ENCODE data around the gene ERICH3. TPM values are rescaled to one million over a fixed set of nuclear protein-coding genes. Genes with fewer than 3 reads are reported as not detected.
"Not testable (repeated sequence)": the region's sequence is repeated elsewhere in the genome, so short reads cannot be mapped to it uniquely, and the experiment has no call there.

The ERICH3 gene
- total RNA-seq, 1 donor from 2014 or later, result 0.24 TPM

- DNase-seq (ENCODE audit: extremely low spot score, unreplicated experiment), result no peak
- no peak overlapping the region for H3K4me3 Mint-ChIP-seq
- no peaks in the 10 kb centered on the region for H3K36me3 Mint-ChIP-seq
- H3K4me1 Mint-ChIP-seq (ENCODE audit: unreplicated experiment), result no peaks in the 10 kb centered on the region
- H3K27me3 Mint-ChIP-seq, result peaks cover 14% of the 10 kb centered on the region
- no peak for TF ChIP-seq CTCF (conservative IDR thresholded peaks at IDR 0.05)
- H3K9me3 Mint-ChIP-seq, result peaks cover 4% of the 10 kb centered on the region
- no peak overlapping the region for H3K27ac Mint-ChIP-seq
These were observed 6.2 kb upstream of the ERICH3 start for GRCh38 chr1:74679811-74680210.

- no peaks in the 10 kb centered on the region for H3K36me3 Mint-ChIP-seq
- TF ChIP-seq CTCF (conservative IDR thresholded peaks at IDR 0.05), result no peak
- H3K4me3 Mint-ChIP-seq, result no peak overlapping the region
- H3K27ac Mint-ChIP-seq, result no peak overlapping the region
- no peak for DNase-seq (ENCODE audit: extremely low spot score, unreplicated experiment)
- H3K27me3 Mint-ChIP-seq, result peaks cover 26% of the 10 kb centered on the region
- H3K9me3 Mint-ChIP-seq, result peaks cover 4% of the 10 kb centered on the region
- no peaks in the 10 kb centered on the region for H3K4me1 Mint-ChIP-seq (ENCODE audit: unreplicated experiment)
These were observed 4.3 kb upstream of the ERICH3 start for GRCh38 chr1:74677926-74678325.

GRCh38 chr1:74674278-74675048, 871 bp upstream of the ERICH3 start:
- no peak for DNase-seq (ENCODE audit: extremely low spot score, unreplicated experiment)
- H3K4me1 Mint-ChIP-seq (ENCODE audit: unreplicated experiment), result no peaks in the 10 kb centered on the region
- no peak for TF ChIP-seq CTCF (conservative IDR thresholded peaks at IDR 0.05)
- peak overlapping the region; percentile 81 for H3K4me3 Mint-ChIP-seq
- H3K27ac Mint-ChIP-seq, result no peak overlapping the region
- H3K36me3 Mint-ChIP-seq, result peaks cover 4% of the 10 kb centered on the region
- H3K9me3 Mint-ChIP-seq, result peaks cover 10% of the 10 kb centered on the region
- peaks cover 41% of the 10 kb centered on the region for H3K27me3 Mint-ChIP-seq

DNA sequence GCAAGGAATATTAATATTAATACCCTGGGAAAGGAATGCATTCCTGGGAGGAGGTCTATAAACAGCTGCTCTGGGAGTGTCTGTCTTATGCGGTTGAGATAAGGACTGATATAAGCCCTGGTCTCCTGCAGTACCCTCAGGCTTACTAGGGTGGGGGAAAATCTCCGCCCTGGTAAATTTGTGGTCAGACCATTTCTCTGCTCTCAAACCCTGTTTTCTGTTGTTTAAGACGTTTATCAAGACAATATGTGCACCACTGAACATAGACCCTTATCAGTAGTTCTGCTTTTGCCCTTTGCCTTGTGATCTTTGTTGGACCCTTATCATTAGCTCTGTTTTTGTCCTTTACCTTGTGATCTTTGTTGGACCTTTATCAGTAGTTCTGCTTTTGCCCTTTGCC, 2.7 kb downstream of the ERICH3 start:
- not testable (repeated sequence) for H3K9me3 Mint-ChIP-seq; DNase-seq (ENCODE audit: extremely low spot score, unreplicated experiment); H3K4me3 Mint-ChIP-seq; H3K4me1 Mint-ChIP-seq (ENCODE audit: unreplicated experiment); H3K36me3 Mint-ChIP-seq; H3K27ac Mint-ChIP-seq
- peaks cover 43% of the 10 kb centered on the region for H3K27me3 Mint-ChIP-seq

DNA sequence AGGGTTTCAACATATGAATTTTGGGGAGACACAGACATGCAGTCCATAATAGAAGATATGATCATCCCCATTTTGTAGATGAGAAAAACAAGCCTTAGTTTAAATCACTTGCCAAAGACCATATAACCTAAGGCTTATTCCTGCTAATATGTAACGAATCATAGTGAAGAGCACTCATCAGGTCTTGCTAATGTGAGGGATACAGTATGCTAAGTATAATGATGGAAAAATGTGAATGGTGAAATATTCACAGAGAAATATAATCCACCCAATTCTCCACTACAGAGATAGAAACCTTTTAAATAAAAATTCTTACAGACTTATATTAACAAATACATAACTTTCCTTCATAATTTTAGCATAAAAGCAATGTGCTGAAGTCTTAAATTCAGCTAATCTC, 18.9 kb downstream of the ERICH3 start:
- no peaks in the 10 kb centered on the region for H3K9me3 Mint-ChIP-seq
- H3K4me3 Mint-ChIP-seq, result no peak overlapping the region
- no peak for DNase-seq (ENCODE audit: extremely low spot score, unreplicated experiment)
- no peaks in the 10 kb centered on the region for H3K36me3 Mint-ChIP-seq
- peaks cover 7% of the 10 kb centered on the region for H3K27me3 Mint-ChIP-seq
- H3K4me1 Mint-ChIP-seq (ENCODE audit: unreplicated experiment), result peaks cover 15% of the 10 kb centered on the region
- TF ChIP-seq CTCF (conservative IDR thresholded peaks at IDR 0.05), result no peak
- H3K27ac Mint-ChIP-seq, result no peak overlapping the region

DNA sequence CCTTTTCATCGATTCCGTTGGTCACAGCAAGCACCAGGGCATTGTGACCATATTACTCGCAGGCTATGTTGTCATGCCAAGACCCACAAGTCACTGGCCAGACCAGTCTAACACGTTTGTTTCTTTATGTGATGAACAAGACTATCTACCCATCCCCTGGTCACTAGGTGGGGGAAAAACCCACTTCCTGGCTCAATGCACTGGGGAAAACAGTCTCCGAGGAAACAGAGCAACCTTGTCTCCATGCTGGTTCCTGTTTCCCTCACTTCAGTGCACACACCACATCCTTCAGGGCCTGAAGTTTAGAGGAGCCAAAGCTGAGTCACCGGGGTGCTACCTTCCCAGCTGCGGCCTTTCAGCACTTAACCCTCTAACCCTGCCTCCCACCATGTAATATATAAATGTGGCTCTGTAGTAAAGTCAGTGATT, 20.9 kb downstream of the ERICH3 start:
- H3K36me3 Mint-ChIP-seq, result no peaks in the 10 kb centered on the region
- no peak overlapping the region for H3K27ac Mint-ChIP-seq
- H3K27me3 Mint-ChIP-seq, result peaks cover 2% of the 10 kb centered on the region
- no peaks in the 10 kb centered on the region for H3K9me3 Mint-ChIP-seq
- peaks cover 15% of the 10 kb centered on the region for H3K4me1 Mint-ChIP-seq (ENCODE audit: unreplicated experiment)
- no peak for DNase-seq (ENCODE audit: extremely low spot score, unreplicated experiment)
- no peak overlapping the region for H3K4me3 Mint-ChIP-seq
- TF ChIP-seq CTCF (conservative IDR thresholded peaks at IDR 0.05), result no peak
